H1 (cell line): ENCODE results near the gene LVRN. TPM values are rescaled to one million over a fixed set of nuclear protein-coding genes. Genes with fewer than 3 reads are reported as not detected.

Experiments
- CBX5 ChIP-seq: fragments of 300-800, 300-1000 bp; sonication (generic); IDR thresholded peaks from 2 replicates; pipeline ENCODE4 v1.7.1; 2016; ENCODE audit warnings: antibody characterized with exemption, low read length, low read depth
- CEBPB ChIP-seq: IDR thresholded peaks from 2 replicates; pipeline ENCODE4 v1.6.1; 2012; ENCODE audit warnings: low read depth, low read length
- CHD7 ChIP-seq: fragments of 300-600 bp; sonication (generic); IDR thresholded peaks from 2 replicates; pipeline ENCODE4 v1.7.1; 2012; ENCODE audit warnings: low read length, moderate library complexity, mild to moderate bottlenecking, inconsistent platforms; ENCODE audit not compliant: insufficient replicate concordance
- CTBP2 ChIP-seq: IDR thresholded peaks from 2 replicates; pipeline ENCODE4 v1.7.0; 2011; ENCODE audit warnings: borderline replicate concordance, mild to moderate bottlenecking, moderate library complexity, mixed read lengths, low read length; ENCODE audit not compliant: insufficient read depth, insufficient read length
- E2F6 ChIP-seq: IDR thresholded peaks from 2 replicates; pipeline ENCODE4 v1.6.1; 2012; ENCODE audit warnings: inconsistent platforms
- GTF2F1 ChIP-seq: IDR thresholded peaks from 2 replicates; pipeline ENCODE4 v1.6.1; 2012; ENCODE audit warnings: low read depth, low read length, improper control_type of control experiment, borderline replicate concordance
- MAX ChIP-seq: IDR thresholded peaks from 2 replicates; pipeline ENCODE4 v1.6.1; 2012; ENCODE audit warnings: inconsistent platforms
- POLR2AphosphoS5 ChIP-seq: IDR thresholded peaks from 2 replicates; pipeline ENCODE4 v1.6.1; 2011; ENCODE audit warnings: low read depth, low read length
- SIRT6 ChIP-seq: IDR thresholded peaks from one replicate; pipeline ENCODE4 v1.7.1; 2012; ENCODE audit warnings: low read length, inconsistent platforms
- SIX5 ChIP-seq: IDR thresholded peaks from 2 replicates; pipeline ENCODE4 v1.6.1; 2011; ENCODE audit warnings: mild to moderate bottlenecking, low read depth, low read length
- ZNF274 ChIP-seq: IDR thresholded peaks from 2 replicates; pipeline ENCODE4 v1.7.0; 2012; ENCODE audit warnings: low read length, borderline replicate concordance; ENCODE audit errors: extremely low read depth
- polyA plus RNA-seq, 7 experiments: library from polyadenylated mRNA; depleted of rRNA in 3 of 7; stranded (reverse) in 5 of 7; unstranded in 2 of 7; fragments of >200 nt in 5 of 7; fragments of 200-250 nt in 2 of 7; gene quantifications; 1 replicate in 5 of 7; 2 replicates in 1 of 7; 4 replicates in 1 of 7; pipeline versions ENCODE4 v1.2.1 to v1.2.3, GENCODE V29; 2011 to 2013; ENCODE audit warnings: missing spikeins in 2 of 7, mixed read lengths in 2 of 7
- total RNA-seq: library from RNA; stranded (reverse); fragmentation: NEBNext Ultra II Directional; extraction: Animal tissue kit (Norgen Biotek cat#: 25700); gene quantifications from 2 replicates; pipeline ENCODE4 v1.2.1, GENCODE V29; 2021

LVRN gene
- total and polyA plus RNA-seq, 2 of the 8 experiments (the other 6 are each of a cell fraction or from before 2014, with no cell fraction given) = 0.08 to 0.09 TPM

- TF ChIP-seq CHD7 = no peak
- no peak for TF ChIP-seq SIX5
- TF ChIP-seq GTF2F1 = no peak
- no peak for TF ChIP-seq ZNF274
- no peak for TF ChIP-seq POLR2AphosphoS5
- no peak for TF ChIP-seq CBX5
- no peak for TF ChIP-seq CTBP2
- no peak for TF ChIP-seq E2F6
- TF ChIP-seq CEBPB = no peak
- no peak for TF ChIP-seq SIRT6
- TF ChIP-seq MAX = no peak
These were observed 75.1 kb downstream of the LVRN start (continued) for GRCh38 chr5:116037236-116037822.
